ENCODE results near the gene ZNF516.

Gene ZNF516

DNA sequence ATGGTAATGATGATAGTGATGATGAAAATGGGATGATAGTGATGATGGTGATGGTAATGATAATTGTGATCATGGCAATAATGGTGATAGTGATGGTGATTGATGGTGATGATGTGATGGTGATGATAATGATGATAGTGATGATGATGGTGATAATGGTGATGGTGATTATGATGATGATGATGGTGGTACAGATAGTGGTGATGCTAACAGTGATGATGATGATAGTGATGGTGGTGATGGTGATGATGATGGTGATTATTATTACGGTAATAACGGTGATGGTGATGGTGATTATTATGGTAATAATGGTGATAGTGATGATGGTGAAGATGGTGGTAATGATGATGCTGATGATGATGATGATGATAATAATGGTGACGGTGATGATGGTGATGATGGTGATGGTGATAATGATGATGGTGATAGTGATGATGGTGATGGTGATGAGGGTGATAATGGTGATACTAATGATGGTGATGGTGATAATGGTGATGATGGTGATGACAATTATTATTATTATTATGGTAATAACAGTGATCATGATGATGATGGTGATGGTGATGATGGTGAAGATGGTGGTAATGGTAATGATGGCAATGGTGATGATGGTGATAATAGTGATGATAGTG lies 151.0 kb downstream of the ZNF516 start:
- H3K4me3 ChIP-seq: no peak overlapping the region
- no peak overlapping the region for H3K27ac ChIP-seq

DNA sequence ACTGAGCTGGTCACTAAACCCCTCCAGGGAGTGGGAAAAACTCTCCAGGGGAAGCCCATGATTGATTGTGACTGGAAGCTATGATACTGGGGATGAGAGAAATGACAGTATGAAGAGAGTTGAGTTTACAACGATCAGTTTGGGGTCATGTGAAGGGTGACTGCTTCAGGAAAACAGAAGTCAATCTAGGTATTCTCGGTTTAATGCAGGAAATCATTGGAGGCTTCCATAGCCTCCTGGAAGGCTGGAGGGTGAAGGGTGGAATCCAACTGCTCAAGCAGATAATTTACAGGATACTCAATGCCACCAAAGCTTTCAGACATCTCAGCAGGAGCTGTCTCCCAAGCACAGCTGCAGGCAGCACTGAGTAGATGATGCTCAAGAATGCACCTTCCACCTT lies 154.6 kb downstream of the ZNF516 start:
- Histone ChIP-seq H3K27ac (no peak overlapping the region), H3K4me3 (no peak overlapping the region)

DNA sequence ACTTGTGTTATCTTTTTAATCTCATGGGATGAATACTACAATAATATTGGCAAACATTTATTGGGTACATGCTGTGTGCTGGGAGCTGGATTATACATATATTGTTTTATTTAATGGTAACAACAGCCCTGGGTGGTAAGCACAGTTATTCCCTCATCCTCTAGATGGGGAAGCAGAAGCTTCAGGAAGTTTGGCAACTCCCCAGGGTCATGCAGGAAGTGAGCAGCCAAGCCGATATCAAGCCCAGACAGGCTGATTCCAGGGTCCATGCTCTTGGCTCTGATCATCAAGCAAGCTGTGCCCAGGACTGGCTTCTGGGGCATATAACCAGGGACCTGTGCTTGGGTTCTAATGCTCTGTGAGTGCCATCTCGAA lies 155.8 kb downstream of the ZNF516 start:
- Histone ChIP-seq H3K27ac (no peak overlapping the region), H3K4me3 (no peak overlapping the region)

DNA sequence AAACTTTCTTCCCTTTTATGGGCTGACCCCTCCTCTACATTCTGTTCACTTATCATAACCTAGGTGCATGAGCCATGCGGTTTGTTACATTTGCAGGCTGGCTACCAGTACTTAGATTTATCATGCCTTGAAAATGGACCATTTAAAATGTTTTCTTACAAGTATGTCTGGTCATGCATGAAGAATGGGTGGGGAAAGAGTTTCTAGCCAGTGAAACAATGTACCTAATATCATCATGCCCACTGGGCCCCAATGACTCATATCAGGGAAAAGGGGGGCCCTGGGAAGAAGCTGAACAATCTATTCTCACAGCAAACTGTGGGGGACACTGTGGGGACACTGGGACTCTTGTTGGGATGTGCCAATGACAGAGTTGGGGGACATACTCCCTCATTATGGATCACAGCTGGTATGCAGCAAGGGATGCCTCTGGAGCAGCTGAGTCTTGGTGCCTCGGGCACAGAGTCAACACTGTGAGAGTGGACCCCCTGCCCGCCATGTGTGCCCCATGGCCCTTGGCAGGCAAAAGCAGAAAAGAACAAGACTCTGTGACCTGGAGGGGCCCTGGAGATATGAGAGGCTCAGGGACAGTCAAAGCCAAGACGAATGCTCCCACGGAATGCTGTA lies 156.3 kb downstream of the ZNF516 start:
- Histone ChIP-seq H3K4me3 (no peak overlapping the region), H3K27ac (no peak overlapping the region)

DNA sequence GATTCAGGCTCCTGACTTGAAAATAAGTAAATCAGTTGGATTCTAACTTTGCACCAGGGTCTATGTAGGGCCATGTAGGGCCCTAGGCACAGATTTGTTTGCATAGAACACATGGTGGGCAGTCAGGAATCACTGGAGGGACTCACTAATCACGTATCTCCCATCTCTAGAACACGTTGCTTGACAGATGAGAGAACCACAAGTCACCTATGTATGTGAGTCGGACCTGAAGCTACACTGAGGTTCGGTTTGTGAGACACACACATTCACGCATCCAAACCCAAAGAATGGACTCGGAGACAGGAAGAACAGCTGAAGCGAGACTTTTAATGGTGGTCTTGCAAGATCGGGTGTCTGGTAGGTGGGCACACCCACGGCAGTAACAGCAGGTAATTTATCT lies 157.0 kb downstream of the ZNF516 start:
- no peak overlapping the region for H3K27ac ChIP-seq

DNA sequence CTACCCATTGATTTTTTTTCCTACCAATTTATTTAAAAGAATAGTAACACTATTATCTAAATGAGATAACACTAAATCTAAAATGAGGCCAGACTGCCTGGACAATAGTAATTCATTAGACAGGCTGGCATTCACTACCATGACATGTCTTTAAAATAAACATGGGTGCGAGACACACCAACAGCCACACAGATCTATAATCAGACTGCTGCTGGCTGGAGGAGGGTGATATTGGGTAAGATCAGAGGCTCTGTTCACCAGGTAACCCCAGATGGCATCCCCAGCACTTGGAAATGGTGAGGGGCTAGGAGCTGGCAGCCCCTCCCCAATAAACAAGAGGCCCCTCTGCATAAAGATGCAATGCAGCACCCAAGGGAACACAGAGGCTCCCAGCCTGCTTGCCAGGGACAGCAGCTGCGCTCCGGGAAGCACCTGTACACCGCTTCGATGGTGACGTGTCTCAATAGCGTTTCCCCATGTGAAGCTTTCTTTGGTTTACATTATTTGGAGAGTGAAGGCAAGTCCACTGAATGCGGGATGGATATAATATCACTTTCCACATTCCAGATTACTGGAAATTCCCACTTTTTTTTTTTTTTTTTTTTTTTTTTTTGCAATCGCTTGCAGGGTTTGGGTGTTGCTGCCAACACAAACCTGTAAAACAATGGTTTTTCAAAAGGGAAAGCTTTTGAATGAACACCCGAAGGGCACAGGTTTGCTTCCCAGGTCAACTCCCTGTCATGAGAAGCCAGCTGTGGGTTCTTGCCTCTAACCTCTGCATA lies 159.0 kb downstream of the ZNF516 start:
- no peak overlapping the region for H3K4me3 ChIP-seq
- H3K27ac ChIP-seq: no peak overlapping the region

More for the DNA sequence above, 157.0 kb downstream of the ZNF516 start:
- no peak overlapping the region for H3K4me3 ChIP-seq

DNA sequence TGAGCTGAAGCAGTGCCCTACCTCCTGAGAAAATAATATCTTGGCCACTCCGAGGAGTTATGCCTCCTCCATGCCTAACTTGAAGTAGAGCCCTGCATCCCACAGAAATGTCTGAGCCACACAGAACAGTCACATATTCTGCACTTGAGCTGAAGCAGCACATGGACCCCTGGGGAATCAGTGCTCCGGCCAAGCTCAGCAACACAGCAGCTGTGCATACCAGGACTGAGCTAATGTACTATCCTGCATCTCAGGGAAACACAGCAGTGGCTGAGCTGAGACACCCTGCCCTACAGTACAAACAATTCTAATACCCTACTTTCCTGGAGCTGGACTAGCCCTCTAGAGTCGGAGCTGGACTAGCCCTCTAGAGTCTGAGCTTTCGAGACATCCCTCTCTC lies 166.9 kb downstream of the ZNF516 start:
- Histone ChIP-seq H3K4me3 (no peak overlapping the region), H3K27ac (no peak overlapping the region)

DNA sequence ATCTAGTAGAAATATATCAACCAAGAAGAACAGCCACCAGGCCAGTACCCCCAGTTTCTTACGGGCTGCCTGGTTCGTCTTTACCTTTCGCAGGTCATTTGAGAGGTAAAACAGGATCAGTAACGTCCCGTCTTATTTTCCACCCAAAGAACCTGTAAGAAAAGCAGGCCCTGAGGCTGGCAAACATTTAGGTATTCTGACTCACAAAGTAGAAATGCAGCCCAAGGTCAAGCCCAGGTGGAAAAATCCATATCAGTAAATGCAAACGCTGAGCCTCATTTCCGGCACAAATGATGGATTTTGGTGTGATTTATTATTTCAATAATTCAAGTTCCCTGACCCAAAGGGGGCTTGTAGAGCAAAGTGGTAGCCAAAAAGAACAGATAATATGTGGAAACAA lies 171.2 kb downstream of the ZNF516 start:
- H3K4me3 ChIP-seq: no peak overlapping the region

DNA sequence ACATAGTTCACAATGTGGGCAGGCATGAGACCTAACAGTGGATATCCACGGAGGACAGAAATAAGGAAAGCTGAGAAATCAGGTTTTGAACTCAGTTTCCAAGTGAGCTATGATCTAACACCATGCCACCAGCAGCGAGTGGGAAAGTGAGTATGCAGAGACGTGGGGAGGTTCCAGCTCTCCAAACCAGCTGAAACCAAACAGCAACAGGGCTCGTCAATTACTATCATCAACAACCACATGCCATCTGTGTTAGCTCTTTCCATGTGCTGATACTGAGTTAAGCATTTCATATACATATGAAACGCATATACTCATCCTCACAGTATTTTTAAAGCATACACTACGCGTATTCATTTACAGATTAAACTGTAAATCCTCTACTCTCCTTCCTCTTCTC lies 172.4 kb downstream of the ZNF516 start:
- H3K27ac ChIP-seq: no peak overlapping the region
- H3K4me3 ChIP-seq: no peak overlapping the region

More for the DNA sequence above, 171.2 kb downstream of the ZNF516 start:
- no peak overlapping the region for H3K27ac ChIP-seq

DNA sequence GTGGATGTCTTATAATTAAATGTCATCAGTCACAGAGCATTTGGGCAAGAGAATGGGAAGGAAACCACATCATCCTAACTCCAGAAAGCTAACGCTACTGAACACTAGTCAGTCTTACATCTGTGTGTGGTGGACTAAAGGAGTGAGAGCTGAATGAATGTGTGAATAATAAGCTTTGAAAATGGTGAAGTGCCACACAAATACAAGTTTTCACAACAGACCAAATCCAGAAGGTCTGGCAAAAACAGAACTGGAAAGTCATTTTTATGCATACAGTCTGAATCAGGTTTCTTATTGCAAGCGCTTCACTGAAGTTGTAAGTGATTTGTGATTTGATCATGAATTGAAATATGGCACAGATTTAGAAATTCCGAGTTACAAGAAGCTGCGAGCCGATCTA lies 175.7 kb downstream of the ZNF516 start:
- Histone ChIP-seq H3K27ac (no peak overlapping the region), H3K4me3 (no peak overlapping the region)

DNA sequence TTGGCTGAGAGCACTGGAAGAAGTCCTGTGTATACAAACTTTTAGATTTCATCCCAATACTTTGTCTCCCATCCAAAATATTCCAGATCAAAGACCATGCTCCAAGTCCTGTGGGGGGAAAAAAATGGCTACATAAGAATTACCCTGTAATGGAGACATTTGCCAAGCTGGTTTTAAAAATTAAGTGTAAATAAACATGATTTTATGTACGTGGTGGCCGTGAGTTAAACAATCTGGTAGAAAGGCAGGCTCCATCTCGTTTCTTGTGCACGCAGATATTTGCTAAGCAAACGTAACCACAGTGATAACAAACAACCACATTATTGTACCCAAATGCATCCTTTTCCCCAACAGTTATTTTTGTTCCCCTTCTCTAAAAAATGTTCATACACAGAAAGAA lies 176.4 kb downstream of the ZNF516 start:
- no peak overlapping the region for H3K27ac ChIP-seq

DNA sequence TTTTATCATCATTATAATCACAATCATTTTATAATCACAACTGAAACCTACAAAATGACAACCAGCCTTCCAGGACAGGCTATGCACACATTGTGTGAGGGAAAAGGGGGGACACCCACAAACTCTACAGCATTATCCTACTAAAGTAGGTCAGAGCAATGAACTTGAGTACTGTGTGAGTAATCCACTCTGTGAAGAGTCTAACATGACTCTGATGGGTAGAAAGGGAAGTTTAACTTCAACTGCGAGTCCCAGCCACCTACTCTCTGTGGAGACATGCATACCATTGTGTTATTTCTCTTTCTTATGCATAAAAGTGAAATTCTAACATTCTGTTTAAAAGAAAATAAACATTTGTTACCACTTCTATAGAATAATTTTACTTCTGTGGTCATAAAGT lies 177.9 kb downstream of the ZNF516 start:
- Histone ChIP-seq H3K4me3 (no peak overlapping the region), H3K27ac (no peak overlapping the region)

More for the DNA sequence above, 176.4 kb downstream of the ZNF516 start:
- no peak overlapping the region for H3K4me3 ChIP-seq

DNA sequence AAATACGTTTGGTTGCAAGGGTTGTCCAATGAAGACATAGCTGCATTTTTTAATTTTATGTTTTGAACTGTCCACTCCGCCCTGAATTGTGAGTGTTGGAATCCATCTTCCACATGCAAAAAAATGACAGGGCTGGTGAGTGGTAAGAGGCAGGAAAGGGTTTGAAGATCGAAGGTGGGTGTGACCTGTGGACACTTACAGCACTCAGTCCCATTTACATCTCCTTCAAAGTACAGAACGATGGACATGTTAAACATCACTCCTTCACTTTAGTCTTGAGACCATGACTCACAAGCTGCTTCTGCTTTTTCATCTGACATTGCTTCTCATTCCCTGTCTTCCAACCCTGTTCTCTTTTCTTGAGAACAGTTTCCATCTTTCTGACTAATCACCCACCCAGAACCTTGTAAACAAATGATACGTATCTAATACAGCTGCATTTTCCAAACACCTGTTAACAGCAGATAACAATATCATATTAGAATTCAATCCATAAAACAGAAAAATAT lies 179.3 kb downstream of the ZNF516 start:
- H3K27ac ChIP-seq: no peak overlapping the region
- no peak overlapping the region for H3K4me3 ChIP-seq

DNA sequence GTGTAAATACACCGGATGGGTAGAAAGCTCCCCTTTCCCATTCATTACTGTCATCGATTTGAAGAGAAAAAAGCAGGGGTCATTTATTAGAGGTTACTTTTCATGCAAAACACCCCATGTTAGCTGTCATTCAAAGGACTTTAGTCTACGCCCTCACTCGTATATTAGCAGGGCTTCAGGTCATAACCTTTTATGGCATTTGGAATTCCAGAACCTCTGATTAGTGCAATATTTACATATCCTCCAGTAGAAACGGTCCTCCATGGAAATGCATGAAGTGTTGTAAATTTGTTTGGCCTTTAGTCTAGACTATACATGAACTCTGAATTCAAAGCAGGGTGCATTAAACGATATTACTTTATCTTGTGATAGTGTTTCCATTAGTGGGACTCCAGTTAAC lies 180.5 kb downstream of the ZNF516 start:
- Histone ChIP-seq H3K4me3 (no peak overlapping the region), H3K27ac (no peak overlapping the region)

DNA sequence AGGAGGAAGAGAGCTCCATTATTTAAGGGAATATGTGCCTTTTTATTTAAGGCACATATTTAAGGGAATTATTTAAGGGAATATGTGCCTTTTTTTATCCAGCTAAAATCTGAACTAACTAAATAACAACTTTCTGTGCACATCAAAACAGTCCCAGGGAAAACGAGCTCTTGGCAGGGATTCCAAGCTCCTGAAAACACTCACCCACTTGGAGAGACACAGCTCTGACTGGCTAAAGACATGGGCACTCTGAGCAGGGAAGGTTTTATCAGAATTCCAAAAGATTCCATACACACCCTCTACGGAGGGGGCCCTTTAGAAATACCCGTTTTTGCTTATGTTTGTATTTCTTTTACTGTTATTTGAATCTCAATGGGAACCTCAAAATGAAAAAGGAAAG lies 181.0 kb downstream of the ZNF516 start:
- Histone ChIP-seq H3K4me3 (no peak overlapping the region), H3K27ac (no peak overlapping the region)

Measured in skin epidermis (tissue), 12 donors.